Ureter (tissue), 1 donor: ENCODE data around the gene SMC5. TPM values are rescaled to one million over a fixed set of nuclear protein-coding genes. Genes with fewer than 3 reads are reported as not detected.

Experiments
- total RNA-seq: library from RNA; stranded (reverse); gene quantifications from one replicate; pipeline ENCODE4 v1.2.4, GENCODE V29; 2023
- donor health status: DM: yes; HTN: yes; CAD: no.

Gene SMC5
- total RNA-seq, 1 donor from 2014 or later = 54.4 TPM

Other genes with a start within 250 kb of the SMC5 start
- 46.3 TPM for gene MAMDC2, start 215.1 kb upstream of the SMC5 start, total RNA-seq
- gene KLF9, start 155.7 kb downstream of the SMC5 start, total RNA-seq = 64.5 TPM